Measurements from ENCODE around the gene PPP1R14C. TPM values are rescaled to one million over a fixed set of nuclear protein-coding genes. Genes with fewer than 3 reads are reported as not detected.

Gene PPP1R14C
- polyA plus RNA-seq, 1 donor (not counting 4 experiments of a cell fraction or from before 2014, with no cell fraction given): 50.6 TPM

GRCh38 chr6:150256618-150257272 lies 113.9 kb downstream of the PPP1R14C start:
- Histone ChIP-seq H3K4me3 (ENCODE audit: control insufficient read depth in 2 of 3, extremely low read depth in 1 of 3, insufficient read depth in 2 of 3, low read depth in 1 of 3, low read length in 3 of 3) (peak overlapping the region in 1 of 3 experiments; percentile 58), H3K9me3 (ENCODE audit: control insufficient read depth, low read depth, low read length) (no peaks in the 10 kb centered on the region), H3K4me1 (ENCODE audit: control insufficient read depth, extremely low read depth, insufficient read depth, low read length) (peaks cover 58% of the 10 kb centered on the region), H3K79me2 (ENCODE audit: control insufficient read depth, insufficient read depth, low read length) (no peaks in the 10 kb centered on the region), H2AFZ (ENCODE audit: control insufficient read depth, low read length) (no peak overlapping the region), H3K36me3 (ENCODE audit: control insufficient read depth in 2 of 2, extremely low read depth in 1 of 2, insufficient read depth in 2 of 2, low read length in 2 of 2) (no peaks in the 10 kb centered on the region), H4K20me1 (ENCODE audit: control insufficient read depth, extremely low read depth, insufficient read depth, low read length) (no peaks in the 10 kb centered on the region), H3K9ac (ENCODE audit: control insufficient read depth, extremely low read depth, insufficient read depth, low read length) (peak overlapping the region; percentile 90), H3K4me2 (ENCODE audit: control insufficient read depth, extremely low read depth, insufficient read depth, low read depth, low read length) (peak overlapping the region; percentile 98), H3K27me3 (ENCODE audit: control insufficient read depth, extremely low read depth, insufficient read depth, low read length) (no peaks in the 10 kb centered on the region), H3K27ac (ENCODE audit: control insufficient read depth, insufficient read depth, low read length) (peak overlapping the region; percentile 100), H3K9me1 (ENCODE audit: control insufficient read depth, extremely low read depth, insufficient read depth, low read length) (no peaks in the 10 kb centered on the region)
- DNase-seq (ENCODE audit: low read depth, low spot score) (peak; percentile 82), FAIRE-seq (no peak)
- dilution Hi-C loops (cut with MboI; ENCODE audit: extremely low pct_ligation_motif_present, low sequenced_read_pairs): no loop called here
- TF ChIP-seq EZH2 (IDR thresholded peaks at IDR 0.05; ENCODE audit: low read length): no peak
- TF ChIP-seq, protein P1, sequence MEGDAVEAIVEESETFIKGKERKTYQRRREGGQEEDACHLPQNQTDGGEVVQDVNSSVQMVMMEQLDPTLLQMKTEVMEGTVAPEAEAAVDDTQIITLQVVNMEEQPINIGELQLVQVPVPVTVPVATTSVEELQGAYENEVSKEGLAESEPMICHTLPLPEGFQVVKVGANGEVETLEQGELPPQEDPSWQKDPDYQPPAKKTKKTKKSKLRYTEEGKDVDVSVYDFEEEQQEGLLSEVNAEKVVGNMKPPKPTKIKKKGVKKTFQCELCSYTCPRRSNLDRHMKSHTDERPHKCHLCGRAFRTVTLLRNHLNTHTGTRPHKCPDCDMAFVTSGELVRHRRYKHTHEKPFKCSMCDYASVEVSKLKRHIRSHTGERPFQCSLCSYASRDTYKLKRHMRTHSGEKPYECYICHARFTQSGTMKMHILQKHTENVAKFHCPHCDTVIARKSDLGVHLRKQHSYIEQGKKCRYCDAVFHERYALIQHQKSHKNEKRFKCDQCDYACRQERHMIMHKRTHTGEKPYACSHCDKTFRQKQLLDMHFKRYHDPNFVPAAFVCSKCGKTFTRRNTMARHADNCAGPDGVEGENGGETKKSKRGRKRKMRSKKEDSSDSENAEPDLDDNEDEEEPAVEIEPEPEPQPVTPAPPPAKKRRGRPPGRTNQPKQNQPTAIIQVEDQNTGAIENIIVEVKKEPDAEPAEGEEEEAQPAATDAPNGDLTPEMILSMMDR (optimal IDR thresholded peaks at IDR 0.05 in 1 of 3, IDR thresholded peaks at IDR 0.05 in 1 of 3, conservative IDR thresholded peaks at IDR 0.05 in 1 of 3; ENCODE audit: extremely low read depth in 1 of 3, insufficient read depth in 2 of 3, low read length in 3 of 3): no peak

DNA sequence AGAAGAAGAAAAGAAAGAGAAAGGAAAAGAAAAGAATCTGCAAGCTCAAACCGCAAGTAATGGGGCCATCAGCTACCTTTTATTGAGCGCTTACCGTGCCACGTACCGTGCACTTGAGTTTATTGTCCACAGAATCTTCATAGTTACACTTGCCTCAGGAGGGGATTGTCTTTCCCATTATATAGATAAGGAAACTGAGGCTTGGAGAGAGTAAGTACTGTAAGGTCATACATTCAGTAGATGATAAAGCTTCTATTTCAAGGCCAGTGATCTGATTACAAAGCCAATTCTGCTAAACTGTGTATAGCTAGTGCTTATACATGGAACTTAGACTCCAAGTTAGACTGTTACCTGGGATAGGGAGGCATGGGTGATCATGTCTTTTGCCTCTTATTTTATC lies 115.5 kb downstream of the PPP1R14C start:
- no peaks in the 10 kb centered on the region for H4K20me1 ChIP-seq (ENCODE audit: control insufficient read depth, extremely low read depth, insufficient read depth, low read length)

More for the DNA sequence above, 115.5 kb downstream of the PPP1R14C start:
- H3K4me2 ChIP-seq (ENCODE audit: control insufficient read depth, extremely low read depth, insufficient read depth, low read depth, low read length): no peak overlapping the region
- H3K27me3 ChIP-seq (ENCODE audit: control insufficient read depth, extremely low read depth, insufficient read depth, low read length): no peaks in the 10 kb centered on the region
- no peaks in the 10 kb centered on the region for H3K9me3 ChIP-seq (ENCODE audit: control insufficient read depth, low read depth, low read length)
- no peaks in the 10 kb centered on the region for H3K9me1 ChIP-seq (ENCODE audit: control insufficient read depth, extremely low read depth, insufficient read depth, low read length)
- H3K4me1 ChIP-seq (ENCODE audit: control insufficient read depth, extremely low read depth, insufficient read depth, low read length): peaks cover 43% of the 10 kb centered on the region
- FAIRE-seq (peak; percentile 67), DNase-seq (ENCODE audit: low read depth, low spot score) (no peak)
- dilution Hi-C loops (cut with MboI; ENCODE audit: extremely low pct_ligation_motif_present, low sequenced_read_pairs): no loop called here
- no peak overlapping the region for H3K27ac ChIP-seq (ENCODE audit: control insufficient read depth, insufficient read depth, low read length)
- H3K9ac ChIP-seq (ENCODE audit: control insufficient read depth, extremely low read depth, insufficient read depth, low read length): no peak overlapping the region
- TF ChIP-seq, protein P1 (optimal IDR thresholded peaks at IDR 0.05 in 1 of 3, IDR thresholded peaks at IDR 0.05 in 1 of 3, conservative IDR thresholded peaks at IDR 0.05 in 1 of 3; ENCODE audit: extremely low read depth in 1 of 3, insufficient read depth in 2 of 3, low read length in 3 of 3): no peak
- no peak for TF ChIP-seq EZH2 (IDR thresholded peaks at IDR 0.05; ENCODE audit: low read length)
- no peak overlapping the region for H3K4me3 ChIP-seq (ENCODE audit: control insufficient read depth in 2 of 3, extremely low read depth in 1 of 3, insufficient read depth in 2 of 3, low read depth in 1 of 3, low read length in 3 of 3)
- no peak overlapping the region for H2AFZ ChIP-seq (ENCODE audit: control insufficient read depth, low read length)
- no peaks in the 10 kb centered on the region for H3K36me3 ChIP-seq (ENCODE audit: control insufficient read depth in 2 of 2, extremely low read depth in 1 of 2, insufficient read depth in 2 of 2, low read length in 2 of 2)
- H3K79me2 ChIP-seq (ENCODE audit: control insufficient read depth, insufficient read depth, low read length): no peaks in the 10 kb centered on the region

Data from keratinocyte (primary cell).